ENCODE measurements around the gene RPH3AL.

GRCh38 chr17:394718-395095 lies 42.1 kb upstream of the RPH3AL start:
- TF ChIP-seq CTCF (IDR thresholded peaks at IDR 0.05) (no peak), POLR2A (IDR thresholded peaks at IDR 0.05) (no peak)

All from gastroesophageal sphincter (tissue), 3 donors.